PC-9 (cell line): ENCODE results near the gene GPLD1.

ENCODE experiments used
- CTCF ChIP-seq: fragments of 200-600 bp; sonication (generic); conservative IDR thresholded peaks from 2 replicates; pipeline ENCODE4 v1.6.1; 2017; ENCODE audit warnings: mixed run types, antibody characterized with exemption, mild to moderate bottlenecking, moderate library complexity
- EZH2 ChIP-seq: fragments of 200-600 bp; sonication (generic); IDR thresholded peaks from 2 replicates; pipeline ENCODE4 v1.8.0; 2017; ENCODE audit warnings: antibody characterized with exemption, low read depth

GRCh38 chr6:24381476-24382219, 107.7 kb downstream of the GPLD1 start:
- no peak for TF ChIP-seq EZH2
- TF ChIP-seq CTCF = no peak
